HG02798 (cell line): ENCODE measurements around the gene OBSCN.
"Not testable (repeated sequence)": the region's sequence is repeated elsewhere in the genome, so short reads cannot be mapped to it uniquely, and the experiment has no call there.

ENCODE experiments used
- ATAC-seq: cut with Tn5 transposase; IDR thresholded peaks from one replicate; pipeline ENCODE4 v1.9.1; 2021; ENCODE audit warnings: mild to moderate bottlenecking; ENCODE audit not compliant: unreplicated experiment, poor library complexity

Gene OBSCN

DNA sequence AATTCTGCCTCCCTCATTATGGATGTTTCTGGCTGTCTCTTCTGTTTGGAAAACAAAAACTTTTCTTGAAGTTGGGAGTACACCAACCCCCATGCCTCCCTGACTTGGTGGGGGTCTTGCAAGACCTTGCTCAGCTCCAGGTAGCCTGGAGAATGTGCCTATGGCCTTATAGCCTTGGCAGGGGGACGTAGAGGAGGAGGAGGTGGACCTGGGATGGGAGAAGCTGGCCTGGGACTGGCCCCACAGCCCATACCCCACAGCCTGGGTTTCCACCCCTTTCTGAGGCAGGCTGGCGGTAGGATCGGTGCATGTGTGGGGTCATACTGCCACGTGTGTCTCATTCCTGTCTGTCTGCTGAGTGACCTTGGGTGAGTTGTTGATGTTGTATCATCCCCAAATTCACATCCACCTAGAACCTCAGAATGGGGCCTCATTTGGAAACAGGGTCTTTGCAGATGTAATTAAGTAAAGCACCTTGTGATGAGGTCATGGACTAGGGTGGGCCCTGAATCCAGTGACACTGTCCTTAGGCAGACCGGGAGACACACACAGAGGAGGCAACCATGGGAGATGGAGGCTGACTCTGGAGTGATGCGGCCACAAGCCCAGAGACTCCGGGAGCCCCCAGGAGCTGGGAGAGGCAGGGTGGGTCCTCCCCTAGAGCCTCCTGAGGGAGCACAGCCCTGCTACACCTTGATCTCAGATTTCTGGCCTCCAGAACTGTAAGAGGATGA lies 18.5 kb downstream of the OBSCN start:
- ATAC-seq, result no peak

DNA sequence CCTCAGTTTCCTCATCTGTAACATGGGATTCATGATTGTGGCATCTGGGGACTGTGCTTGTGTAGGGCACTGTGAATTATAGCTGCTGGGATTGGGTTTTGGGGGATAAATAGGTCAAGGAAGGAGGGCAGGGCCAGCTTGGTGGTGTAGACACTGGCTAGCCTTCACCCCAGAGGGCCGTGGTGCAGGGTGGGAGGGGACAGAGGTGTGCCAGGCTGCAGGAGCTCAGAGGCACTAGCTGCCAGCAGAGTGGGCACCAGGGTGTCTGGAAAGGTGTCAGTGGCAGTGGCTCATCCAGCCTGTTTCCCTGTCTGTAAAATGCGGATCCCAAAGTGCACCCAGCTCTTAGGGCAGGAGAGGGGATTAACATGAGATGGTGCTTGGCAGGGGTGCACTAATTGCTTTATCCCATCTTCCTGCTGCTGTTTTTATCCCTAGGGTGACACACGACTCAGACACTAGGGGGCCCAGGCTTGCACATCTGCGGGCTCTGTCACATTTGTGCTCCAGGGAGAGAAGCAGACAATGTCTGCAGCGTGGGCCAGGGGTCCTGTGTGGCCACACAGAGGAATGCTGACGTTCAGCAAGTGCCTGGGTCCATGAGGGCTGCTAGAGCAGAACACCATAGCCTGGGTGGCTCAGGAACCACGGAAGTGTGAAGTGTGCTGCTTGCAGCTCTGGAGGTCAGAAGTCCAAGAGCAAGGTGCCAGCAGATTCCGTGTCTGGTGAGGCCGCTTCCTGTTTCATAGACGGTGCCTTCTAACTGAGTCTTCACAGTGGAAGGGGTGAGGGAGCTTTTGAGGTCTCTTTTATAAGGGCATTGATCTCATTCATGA lies 19.3 kb downstream of the OBSCN start:
- ATAC-seq, result no peak

DNA sequence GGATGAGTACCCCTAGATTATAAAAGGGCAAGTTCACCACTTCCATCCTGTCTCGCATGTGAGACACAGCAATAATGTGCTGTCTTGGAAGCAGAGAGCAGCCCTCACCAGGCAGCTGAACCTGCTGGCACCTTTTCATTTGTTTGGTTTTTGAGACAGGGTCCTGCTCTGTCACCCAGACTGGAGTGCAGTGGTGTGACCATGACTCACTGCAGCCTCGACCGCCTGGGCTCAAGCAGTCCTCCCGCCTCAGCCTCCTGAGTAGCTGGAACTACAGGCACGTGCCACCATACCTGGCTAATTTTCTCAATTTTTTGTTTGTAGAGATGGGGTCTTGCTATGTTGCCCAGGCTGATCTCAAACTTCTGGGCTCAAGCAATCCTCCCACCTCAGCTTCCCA lies 20.3 kb downstream of the OBSCN start:
- ATAC-seq, result not testable (repeated sequence)

DNA sequence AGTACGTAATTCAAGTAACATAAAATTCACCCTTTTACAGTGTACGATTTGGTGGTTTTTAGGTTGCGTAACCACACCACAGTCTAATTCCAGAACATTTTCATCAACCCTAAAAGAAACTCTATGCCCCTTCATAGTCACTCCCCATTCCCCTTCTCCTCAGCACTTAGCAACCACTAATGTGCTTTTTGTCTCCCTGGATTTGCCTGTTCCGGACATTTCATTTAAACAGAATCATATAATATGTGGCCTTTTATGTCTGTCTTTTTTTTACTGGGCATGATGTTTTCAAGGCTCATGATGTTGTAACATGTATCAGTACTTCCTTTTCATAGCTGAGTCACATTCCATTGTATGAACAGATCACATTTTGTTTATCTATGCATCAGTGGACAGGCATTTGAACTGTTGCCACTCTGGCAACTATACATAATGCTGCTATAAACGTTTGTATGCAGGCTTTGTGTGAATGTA lies 20.8 kb downstream of the OBSCN start:
- ATAC-seq, result no peak

DNA sequence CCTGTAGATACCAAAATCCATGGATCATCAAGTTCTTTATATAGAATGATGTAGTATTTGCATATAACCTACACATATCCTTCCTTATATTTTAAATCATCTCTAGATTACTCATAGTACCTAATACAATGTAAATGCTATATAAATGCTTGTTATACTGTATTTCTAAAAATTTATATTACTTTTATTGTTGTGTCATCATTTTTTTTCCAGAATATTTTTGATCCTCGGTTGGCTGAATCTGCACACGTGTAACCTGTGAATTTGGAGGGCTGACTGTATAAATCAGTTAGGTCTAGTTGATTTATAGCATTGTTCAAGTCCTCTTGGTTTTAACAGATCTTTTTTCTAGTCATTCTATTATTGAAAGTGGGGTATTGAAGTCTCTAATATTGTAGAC lies 23.3 kb downstream of the OBSCN start:
- ATAC-seq, result no peak

DNA sequence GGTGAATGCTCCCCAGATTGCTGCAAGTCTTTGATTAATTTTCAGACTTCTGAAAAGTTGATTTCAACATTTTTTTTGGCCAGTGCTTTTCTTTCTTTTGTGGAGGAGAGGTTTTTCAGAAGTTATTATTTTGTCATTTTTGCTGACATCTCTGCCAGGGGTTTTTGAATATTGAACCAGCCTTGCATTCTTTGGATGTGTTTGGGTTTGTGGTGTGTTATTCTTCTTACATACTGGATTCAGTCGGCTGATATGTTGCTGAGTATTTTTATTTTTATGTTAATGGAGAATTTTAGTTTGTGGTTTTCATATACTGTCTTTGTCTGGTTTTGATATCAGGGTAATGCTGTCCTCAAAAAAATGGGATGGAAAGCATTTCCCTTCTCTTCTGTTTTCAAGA lies 25.3 kb downstream of the OBSCN start:
- no peak for ATAC-seq

DNA sequence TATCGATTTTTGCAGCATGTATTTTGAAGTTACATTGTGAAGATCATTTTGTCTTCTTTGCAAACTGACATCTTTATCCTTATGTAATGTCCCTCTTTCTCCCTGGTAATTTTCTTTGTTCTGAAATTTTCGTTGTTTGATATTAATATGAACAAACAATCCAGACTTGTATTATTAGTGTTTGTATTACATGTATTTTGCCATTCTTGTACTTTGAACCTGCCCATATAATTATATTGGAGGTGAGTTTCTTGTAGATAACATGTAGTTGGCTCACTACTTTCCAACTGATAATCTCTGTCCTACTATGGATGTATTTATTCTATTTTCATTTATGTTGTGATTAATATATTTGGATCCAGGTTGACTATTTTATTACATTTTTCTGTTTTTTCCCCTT lies 27.1 kb downstream of the OBSCN start:
- ATAC-seq, result no peak

DNA sequence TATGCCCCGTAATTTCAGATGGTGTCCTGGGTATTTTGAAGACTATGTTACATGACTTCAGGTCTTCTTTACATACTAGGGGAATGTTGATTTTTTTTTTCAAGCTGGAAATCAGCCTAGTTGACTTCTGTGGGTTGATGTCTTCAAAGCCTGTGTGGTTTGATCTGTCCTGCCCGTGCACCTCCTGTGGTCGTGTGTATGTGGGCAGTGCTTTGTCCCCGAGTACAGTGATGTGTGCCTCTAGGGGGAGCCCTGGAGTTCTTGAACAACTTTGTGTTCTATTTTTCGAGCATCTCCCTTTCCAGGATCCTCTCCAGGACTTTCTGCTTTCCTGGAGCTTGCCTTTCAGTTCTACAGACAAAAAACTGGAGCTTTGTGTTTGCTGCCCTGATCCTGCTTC lies 28.9 kb downstream of the OBSCN start:
- no peak for ATAC-seq

DNA sequence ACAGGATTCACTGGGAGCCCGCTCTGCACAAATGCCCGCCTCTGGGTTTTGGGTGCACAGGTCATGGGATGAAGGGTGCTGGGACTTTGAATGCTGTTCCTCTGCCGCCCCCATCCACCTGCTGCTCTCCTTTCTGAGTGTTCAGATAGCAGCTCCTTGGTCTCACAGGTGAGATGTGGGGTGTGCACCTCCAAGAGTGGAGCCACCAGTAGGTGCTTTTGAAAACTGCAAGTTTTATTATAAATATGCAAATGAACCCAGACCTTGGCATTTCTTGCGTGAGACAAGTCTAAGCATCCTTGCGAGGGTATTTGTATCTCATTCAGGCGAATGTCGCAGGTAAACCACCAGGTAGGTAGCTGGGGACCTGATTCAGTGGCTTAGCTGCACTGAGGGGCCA lies 30.2 kb downstream of the OBSCN start:
- no peak for ATAC-seq

DNA sequence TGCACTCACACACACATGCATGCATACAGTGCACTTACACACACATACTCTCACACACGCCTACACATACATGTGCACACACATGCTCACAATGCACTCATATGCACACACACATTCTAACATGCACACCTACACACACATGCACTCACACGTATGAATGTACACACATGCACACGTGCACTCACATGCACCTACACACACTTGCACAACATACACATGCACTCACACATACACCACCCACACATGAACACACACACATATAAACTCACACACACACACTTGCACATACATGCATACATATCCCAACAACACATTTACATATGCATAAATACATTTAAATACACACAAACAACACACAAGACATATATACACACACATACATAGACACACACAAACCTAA lies 30.6 kb downstream of the OBSCN start:
- ATAC-seq, result no peak

DNA sequence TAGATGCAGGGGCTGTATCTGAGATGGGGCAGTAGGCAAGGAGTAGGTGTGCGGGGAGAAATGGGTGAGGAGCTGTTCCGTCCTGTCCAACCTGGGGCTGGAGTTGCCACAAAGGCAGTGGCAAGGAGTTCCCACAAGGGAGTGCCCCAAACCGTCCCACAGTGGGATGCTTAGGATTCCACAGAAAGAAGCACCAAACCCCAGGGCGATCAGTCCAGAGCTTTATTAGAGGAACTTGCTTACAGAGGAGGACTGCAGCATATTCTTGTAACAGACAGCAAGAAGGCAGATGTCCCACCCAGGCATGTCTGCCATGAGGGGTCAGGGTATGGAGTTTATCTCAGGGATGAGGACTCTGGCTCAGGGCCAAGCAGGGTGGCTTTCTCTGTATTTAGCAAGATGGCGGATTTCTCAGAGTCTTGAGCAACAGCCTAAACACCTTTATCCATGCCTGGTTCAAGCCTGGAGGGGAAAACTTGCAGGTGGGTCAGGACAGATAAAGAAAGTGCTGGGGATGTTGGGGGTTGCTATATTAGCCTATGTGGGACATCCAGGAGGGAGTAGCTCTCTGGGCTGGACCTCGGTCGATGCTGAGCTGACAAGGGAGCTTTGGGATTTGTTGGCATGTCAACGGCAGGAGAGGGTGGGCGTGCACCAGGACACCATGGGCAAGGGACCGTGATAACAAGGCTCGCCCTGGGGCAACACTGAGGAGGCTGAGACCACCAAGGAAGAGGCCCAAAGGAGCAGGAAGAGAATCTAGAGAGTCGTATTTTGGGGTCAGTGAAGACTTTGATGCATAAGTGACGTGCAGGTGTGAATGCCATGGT lies 32.8 kb downstream of the OBSCN start:
- no peak for ATAC-seq

DNA sequence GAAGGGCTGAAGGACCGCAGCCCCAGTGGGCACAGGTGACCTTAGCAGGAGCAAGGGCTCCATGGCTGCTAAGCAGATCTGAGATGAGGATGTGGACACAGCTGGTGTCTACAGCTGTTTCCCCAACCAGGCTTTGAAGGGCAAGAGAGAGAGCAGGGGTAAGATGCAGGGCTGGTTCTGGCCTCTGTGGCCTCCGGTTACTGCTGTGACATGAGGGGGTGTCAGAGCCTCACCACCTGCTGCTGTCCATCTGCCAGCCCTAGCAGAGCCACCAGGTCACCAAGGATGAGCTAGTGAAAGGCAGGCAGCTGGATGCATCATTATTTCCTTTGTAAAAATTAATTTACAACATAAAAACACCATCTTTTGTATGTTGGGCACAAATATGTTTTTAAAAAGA lies 33.4 kb downstream of the OBSCN start:
- no peak for ATAC-seq

DNA sequence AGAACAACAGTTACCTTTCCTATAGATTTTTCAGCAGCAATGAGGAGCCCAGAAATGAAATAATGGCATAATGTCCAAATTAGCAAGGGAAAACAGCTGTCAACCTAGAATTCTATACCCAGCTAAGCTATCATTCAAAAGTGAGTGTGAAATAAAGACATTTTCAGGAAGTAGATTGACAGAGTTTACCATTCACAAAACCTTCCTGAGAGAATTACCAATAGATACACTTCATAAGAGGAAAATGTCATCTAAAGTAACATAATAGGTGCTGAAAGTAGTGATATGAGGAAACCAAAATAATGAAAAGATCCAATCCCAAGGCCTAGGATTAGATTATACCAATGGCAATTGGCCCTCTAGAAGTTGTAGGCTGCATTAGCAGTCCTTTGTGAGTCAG lies 34.6 kb downstream of the OBSCN start:
- no peak for ATAC-seq

DNA sequence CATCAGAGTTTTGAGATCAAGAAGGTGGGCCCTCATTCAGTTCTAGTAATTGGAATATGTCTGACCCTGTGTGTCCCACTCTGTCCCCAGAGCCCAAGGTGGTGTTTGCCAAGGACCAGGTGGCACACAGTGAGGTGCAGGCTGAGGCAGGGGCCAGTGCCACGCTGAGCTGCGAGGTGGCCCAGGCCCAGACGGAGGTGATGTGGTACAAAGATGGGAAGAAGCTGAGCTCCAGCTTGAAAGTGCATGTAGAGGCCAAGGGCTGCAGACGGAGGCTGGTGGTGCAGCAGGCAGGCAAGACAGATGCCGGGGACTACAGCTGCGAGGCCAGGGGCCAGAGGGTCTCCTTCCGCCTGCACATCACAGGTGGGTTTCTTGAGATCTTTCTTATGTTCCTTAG lies 35.2 kb downstream of the OBSCN start:
- ATAC-seq, result no peak

DNA sequence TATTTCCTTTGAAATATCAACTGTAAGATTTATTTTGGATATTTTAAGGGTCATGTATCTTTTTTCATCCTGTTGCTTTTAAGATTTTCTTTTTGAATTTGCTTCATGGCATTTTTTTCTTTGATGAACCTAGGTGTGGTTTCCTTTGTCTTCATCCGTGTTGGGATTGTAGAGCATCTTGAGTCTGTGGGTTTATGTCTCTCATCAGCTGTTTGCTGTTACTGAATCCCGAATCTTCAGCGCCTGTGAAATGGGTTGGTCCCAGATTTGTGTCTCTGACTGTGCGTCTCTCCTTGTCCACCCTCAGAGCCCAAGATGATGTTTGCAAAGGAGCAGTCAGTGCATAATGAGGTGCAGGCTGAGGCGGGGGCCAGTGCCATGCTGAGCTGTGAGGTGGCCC lies 36.1 kb downstream of the OBSCN start:
- not testable (repeated sequence) for ATAC-seq

DNA sequence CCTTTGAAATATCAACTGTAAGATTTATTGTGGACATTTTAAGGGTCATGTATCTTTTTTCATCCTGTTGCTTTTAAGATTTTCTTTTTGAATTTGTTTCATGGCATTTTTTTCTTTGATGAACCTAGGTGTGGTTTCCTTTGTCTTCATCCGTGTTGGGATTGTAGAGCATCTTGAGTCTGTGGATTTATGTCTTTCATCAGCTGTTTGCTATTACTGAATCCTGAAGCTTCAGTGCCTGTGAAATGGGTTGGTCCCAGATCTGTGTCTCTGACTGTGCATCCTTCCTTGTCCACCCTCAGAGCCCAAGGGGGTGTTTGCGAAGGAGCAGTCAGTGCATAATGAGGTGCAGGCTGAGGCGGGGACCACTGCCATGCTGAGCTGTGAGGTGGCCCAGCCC lies 37.3 kb downstream of the OBSCN start:
- no peak for ATAC-seq

DNA sequence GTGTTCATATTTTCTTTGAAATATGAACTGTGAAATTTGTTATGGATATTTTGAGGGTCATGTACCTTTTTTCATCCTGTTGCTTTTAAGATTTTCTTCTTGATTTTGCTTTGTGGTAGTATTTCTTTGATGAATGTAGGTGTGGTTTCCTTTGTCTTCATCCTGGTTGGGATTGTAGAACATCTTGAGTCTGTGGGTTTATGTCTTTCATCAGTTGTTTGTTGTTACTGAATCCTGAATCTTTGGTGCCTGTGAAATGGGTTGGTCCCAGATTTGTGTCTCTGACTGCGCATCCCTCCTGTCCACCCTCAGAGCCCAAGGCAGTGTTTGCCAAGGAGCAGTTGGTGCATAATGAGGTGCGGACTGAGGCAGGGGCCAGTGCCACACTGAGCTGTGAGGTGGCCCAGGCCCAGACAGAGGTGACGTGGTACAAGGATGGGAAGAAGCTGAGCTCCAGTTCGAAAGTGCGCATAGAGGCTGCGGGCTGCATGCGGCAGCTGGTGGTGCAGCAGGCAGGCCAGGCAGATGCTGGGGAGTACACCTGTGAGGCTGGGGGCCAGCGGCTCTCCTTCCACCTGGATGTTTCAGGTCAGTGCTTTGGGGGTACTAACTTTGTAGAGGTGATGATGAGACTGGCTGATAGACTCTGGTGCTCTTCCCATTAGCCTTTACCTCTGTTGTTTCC lies 38.5 kb downstream of the OBSCN start:
- no peak for ATAC-seq

DNA sequence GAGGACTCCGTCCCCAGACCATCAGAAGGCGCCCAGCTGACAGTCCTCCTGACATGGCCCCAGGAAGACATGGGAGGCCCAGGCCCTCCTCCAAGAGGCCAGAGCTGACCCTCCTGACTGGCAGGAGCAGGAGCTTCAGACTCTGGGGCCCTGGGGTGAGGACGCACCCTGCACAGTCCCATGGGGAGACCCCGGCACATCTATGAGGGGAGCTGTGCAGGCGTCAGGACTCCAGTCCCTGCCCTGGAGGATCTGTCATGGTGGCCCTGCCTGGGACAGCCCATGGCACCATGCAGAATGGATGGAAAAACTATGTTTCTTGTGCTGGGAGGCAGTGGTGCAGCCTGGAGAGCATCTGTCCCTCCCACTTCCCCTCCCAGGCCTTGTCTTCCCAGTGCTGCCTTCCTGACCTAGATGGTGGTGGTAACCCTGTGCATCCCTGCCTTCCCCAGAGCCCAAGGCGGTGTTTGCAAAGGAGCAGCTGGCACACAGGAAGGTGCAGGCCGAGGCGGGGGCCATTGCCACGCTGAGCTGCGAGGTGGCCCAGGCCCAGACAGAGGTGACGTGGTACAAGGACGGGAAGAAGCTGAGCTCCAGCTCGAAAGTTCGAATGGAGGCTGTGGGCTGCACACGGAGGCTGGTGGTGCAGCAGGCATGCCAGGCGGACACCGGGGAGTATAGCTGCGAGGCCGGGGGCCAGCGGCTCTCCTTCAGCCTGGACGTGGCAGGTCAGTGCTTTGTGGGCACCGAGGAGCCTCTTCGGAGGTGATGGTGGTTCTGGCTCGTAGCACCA lies 41.9 kb downstream of the OBSCN start:
- ATAC-seq, result no peak

DNA sequence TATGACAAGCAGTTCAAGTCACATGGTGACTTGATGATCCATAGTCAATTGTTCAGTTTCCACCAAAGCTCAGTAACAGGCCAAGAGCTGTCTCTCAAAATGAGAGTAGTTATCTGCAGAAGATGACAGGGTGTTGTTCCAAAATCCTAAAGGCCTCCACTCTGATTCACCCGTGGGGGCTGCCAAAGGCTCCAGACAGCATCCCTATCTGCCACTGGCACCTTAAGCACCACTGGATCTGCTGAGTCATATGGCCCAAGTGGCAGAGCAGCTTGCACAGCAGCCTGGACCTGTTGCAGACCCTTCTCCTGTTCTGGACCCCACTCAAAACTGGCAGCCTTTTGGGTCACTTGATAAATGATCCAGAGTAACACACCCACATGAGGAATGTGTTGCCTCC lies 44.6 kb downstream of the OBSCN start:
- not testable (repeated sequence) for ATAC-seq
